Esophagus muscularis mucosa (tissue), 4 donors: Measurements from ENCODE around the gene SLC5A1. TPM values are rescaled to one million over a fixed set of nuclear protein-coding genes. Genes with fewer than 3 reads are reported as not detected.

Source experiments
- DNase-seq: peaks from one replicate; pipeline ENCODE4 v3.0.0-alpha.2; 2017; ENCODE audit errors: extremely low spot score
- H3K27ac ChIP-seq, 4 donors: fragments of 200-600 bp; sonication (generic); replicated peaks in 1 of 4; 1 replicate in 3 of 4; 2 replicates in 1 of 4; pipeline ENCODE4 v1.5.1; 2016 to 2019; ENCODE audit warnings: mild to moderate bottlenecking in 1 of 4
- H3K27me3 ChIP-seq, 4 donors: fragments of 200-600 bp; sonication (generic); one replicate each; pipeline versions ENCODE4 v1.5.1 to v1.6.0; 2016 to 2019
- H3K36me3 ChIP-seq, 4 donors: fragments of 200-600 bp; sonication (generic); one replicate each; pipeline ENCODE4 v1.5.1; 2016 to 2019
- H3K4me1 ChIP-seq, 4 donors: fragments of 200-600 bp; sonication (generic); one replicate each; pipeline ENCODE4 v1.5.1; 2016 to 2019
- H3K4me3 ChIP-seq, 4 donors: fragments of 200-600 bp; sonication (generic); 1 replicate in 2 of 4; 2 replicates in 2 of 4; pipeline ENCODE4 v1.5.1; 2016 to 2019; ENCODE audit warnings: mild to moderate bottlenecking in 4 of 4, moderate library complexity in 1 of 4
- H3K9me3 ChIP-seq, 4 donors: fragments of 200-600 bp; sonication (generic); 1 replicate in 3 of 4; 2 replicates in 1 of 4; pipeline ENCODE4 v1.5.1; 2016 to 2019
- EP300 ChIP-seq: sonication (generic); formaldehyde crosslinking; IDR thresholded peaks from one replicate; pipeline ENCODE4 v1.6.1; 2017; ENCODE audit warnings: antibody characterized with exemption
- POLR2A ChIP-seq: fragments of 450-650 bp; IDR thresholded peaks from one replicate; pipeline ENCODE4 v1.6.1; 2017; ENCODE audit warnings: antibody characterized with exemption, moderate library complexity, mild to moderate bottlenecking, low read depth
- POLR2AphosphoS5 ChIP-seq, 2 donors: sonication (generic); formaldehyde crosslinking; IDR thresholded peaks; one replicate each; pipeline ENCODE4 v1.6.1; 2017; ENCODE audit warnings: antibody characterized with exemption in 2 of 2
- WGBS: methylation state at CpG from one replicate; pipeline ENCODE4 v1.1.5; 2018; 5-methylcytosine and 5-hydroxymethylcytosine counted together
- intact Hi-C: fragments of 100-400 bp; cut with DNase I; formaldehyde crosslinking; loops from one replicate; pipeline ENCODE4 v1.15.1; 2023
- total RNA-seq, 4 donors: library from RNA; depleted of rRNA; stranded (reverse); fragments of >200 nt; gene quantifications; one replicate each; pipeline versions ENCODE4 v1.1.0 to v1.2.1, GENCODE V29; 2016
- TF ChIP-seq, protein P1 (sequence below), 3 experiments: fragments of 200-600 bp in 2 of 3; fragments of 450-650 bp in 1 of 3; sonication (generic) in 2 of 3; IDR thresholded peaks; one replicate each; pipeline ENCODE4 v1.5.1; 2017 to 2019; ENCODE audit warnings: antibody characterized with exemption in 3 of 3, mild to moderate bottlenecking in 2 of 3, moderate library complexity in 1 of 3

SLC5A1 gene
- total RNA-seq, 4 donors from 2014 or later = 0.11 TPM; not detected in 3

DNA sequence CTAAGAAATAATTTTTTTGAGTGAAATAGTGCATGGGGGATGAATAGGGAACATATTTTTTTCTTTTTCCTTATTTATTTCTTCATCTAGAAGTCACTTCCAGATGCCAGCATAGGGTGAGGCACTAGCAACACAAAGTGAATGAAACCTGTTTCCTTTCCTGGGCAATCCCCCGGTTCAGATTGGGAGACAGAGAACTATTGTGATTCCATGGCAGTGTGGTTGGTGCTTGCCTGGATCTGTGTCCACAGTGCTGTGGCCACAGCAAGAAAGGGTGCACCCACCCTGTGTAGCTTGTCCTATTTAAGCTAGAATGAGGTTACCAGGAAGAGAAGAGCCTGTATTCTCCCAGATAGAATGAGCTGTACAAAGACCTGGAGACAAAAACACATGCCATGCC is 57.6 kb downstream of the SLC5A1 start:
- intact Hi-C loops = no loop called here
- H3K4me1 ChIP-seq = peaks cover 0 to 8% (median 0%) of the 10 kb centered on the region in 4 donors
- DNase-seq = peak; percentile 55
- 67% methylated on average over 1 of the region's 1 CpG for WGBS
- no peak overlapping the region for H3K4me3 ChIP-seq
- H3K36me3 ChIP-seq = peaks cover 0 to 61% (median 0%) of the 10 kb centered on the region in 4 donors
- H3K27ac ChIP-seq = no peak overlapping the region
- TF ChIP-seq EP300 (no peak), POLR2AphosphoS5 (IDR thresholded peaks at IDR 0.05) (no peak), POLR2A (no peak)
- TF ChIP-seq, protein P1, sequence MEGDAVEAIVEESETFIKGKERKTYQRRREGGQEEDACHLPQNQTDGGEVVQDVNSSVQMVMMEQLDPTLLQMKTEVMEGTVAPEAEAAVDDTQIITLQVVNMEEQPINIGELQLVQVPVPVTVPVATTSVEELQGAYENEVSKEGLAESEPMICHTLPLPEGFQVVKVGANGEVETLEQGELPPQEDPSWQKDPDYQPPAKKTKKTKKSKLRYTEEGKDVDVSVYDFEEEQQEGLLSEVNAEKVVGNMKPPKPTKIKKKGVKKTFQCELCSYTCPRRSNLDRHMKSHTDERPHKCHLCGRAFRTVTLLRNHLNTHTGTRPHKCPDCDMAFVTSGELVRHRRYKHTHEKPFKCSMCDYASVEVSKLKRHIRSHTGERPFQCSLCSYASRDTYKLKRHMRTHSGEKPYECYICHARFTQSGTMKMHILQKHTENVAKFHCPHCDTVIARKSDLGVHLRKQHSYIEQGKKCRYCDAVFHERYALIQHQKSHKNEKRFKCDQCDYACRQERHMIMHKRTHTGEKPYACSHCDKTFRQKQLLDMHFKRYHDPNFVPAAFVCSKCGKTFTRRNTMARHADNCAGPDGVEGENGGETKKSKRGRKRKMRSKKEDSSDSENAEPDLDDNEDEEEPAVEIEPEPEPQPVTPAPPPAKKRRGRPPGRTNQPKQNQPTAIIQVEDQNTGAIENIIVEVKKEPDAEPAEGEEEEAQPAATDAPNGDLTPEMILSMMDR (IDR thresholded peaks at IDR 0.05) = no peak
- H3K9me3 ChIP-seq = no peaks in the 10 kb centered on the region
- H3K27me3 ChIP-seq = peaks cover 0 to 11% (median 0%) of the 10 kb centered on the region in 4 donors

DNA sequence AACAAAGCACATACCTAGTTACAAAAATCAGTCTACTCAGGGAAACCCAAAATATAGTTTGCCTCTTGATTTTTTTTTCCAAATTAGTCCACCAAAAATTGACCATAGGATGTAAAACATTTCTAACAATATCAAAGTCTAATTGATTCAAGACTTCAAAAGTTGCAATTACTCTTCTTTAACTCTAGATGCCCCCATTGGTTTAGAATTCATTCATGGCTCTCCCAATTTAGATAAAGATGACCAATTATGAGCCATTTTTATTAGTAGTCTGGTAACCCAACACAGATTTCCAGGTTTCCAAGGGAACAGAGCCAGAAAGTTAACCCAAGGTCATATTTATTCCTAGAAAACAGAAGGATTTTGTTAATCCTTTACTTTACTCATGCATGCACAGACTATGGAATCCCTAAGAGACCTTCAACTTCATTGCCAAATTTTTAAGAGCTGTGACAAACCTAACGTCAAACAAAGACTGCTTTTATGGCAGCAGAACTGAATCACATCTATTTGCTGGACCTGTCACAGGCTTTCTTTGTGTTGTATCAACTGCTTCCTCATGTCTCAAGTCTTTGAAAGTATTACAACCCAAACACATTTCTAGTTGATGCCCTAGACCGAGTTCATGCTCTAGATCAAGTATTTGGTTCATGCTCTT is 60.7 kb downstream of the SLC5A1 start:
- TF ChIP-seq POLR2AphosphoS5 (IDR thresholded peaks at IDR 0.05) = no peak
- TF ChIP-seq, protein P1 (IDR thresholded peaks at IDR 0.05) = peak in 2 of 3 experiments; percentile 15 to 19
- H3K27me3 ChIP-seq = peaks cover 0 to 27% (median 0%) of the 10 kb centered on the region in 4 donors
- H3K4me3 ChIP-seq = no peak overlapping the region
- 32% methylated on average over 2 of the region's 2 CpGs for WGBS
- H3K36me3 ChIP-seq = peaks cover 0 to 76% (median 0%) of the 10 kb centered on the region in 4 donors
- H3K9me3 ChIP-seq = no peaks in the 10 kb centered on the region
- peak; percentile 2 for DNase-seq
- no peaks in the 10 kb centered on the region for H3K4me1 ChIP-seq
- H3K27ac ChIP-seq = no peak overlapping the region
- intact Hi-C loops = no loop called here

DNA sequence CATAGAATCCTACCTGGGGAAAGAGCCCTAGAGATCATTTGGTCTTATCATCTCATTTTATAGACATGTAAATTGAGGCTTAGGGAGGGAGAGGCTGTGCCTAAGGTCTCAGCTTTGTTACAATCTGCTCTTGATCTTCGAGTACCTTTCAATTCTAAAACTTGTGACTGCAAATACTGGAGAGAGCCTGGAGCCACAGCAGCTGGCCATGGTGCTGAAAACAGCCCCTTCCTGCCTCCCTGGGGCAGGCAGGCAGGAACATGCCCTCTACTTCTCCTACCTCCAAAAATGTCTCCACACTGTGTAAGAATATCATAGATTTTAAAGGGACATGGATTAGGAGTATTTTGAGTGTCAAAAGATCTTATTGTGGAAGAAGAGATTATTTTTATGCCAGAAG is 63.9 kb downstream of the SLC5A1 start:
- H3K36me3 ChIP-seq = peaks cover 0 to 93% (median 0%) of the 10 kb centered on the region in 4 donors
- H3K4me3 ChIP-seq = no peak overlapping the region
- intact Hi-C loops = no loop called here
- TF ChIP-seq EP300 = no peak
- no peak for TF ChIP-seq POLR2AphosphoS5 (IDR thresholded peaks at IDR 0.05)
- no peak for TF ChIP-seq POLR2A
- TF ChIP-seq, protein P1 (IDR thresholded peaks at IDR 0.05) = no peak
- H3K27ac ChIP-seq = no peak overlapping the region
- no peaks in the 10 kb centered on the region for H3K9me3 ChIP-seq
- H3K4me1 ChIP-seq = no peaks in the 10 kb centered on the region
- 10% methylated on average over 1 of the region's 1 CpG for WGBS
- peak; percentile 37 for DNase-seq
- peaks cover 0 to 34% (median 0%) of the 10 kb centered on the region in 4 donors for H3K27me3 ChIP-seq

DNA sequence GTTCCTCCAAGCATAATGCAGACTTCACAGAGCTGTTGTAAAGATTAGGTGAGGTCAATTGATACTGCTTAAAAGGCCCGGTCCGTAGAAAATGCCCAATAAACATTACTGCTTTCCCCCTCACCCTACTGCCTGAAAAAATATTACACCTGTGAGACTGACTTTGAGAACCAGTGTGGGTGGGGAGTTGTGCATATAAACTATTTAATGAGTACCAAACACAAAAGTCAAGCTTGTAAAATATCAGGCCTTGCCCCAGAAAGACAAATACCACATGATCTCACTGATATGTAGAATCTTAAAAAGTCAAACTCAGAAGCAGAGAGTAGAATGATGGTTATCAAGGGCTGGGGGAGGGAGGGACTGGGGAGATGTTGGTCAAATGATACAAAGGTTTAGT is 69.3 kb downstream of the SLC5A1 start:
- Histone ChIP-seq H3K27me3 (peaks cover 0 to 16% (median 0%) of the 10 kb centered on the region in 4 donors), H3K4me1 (no peaks in the 10 kb centered on the region), H3K4me3 (no peak overlapping the region), H3K9me3 (no peaks in the 10 kb centered on the region), H3K27ac (no peak overlapping the region), H3K36me3 (peaks cover 0 to 55% (median 0%) of the 10 kb centered on the region in 4 donors)
- intact Hi-C loops = no loop called here
- TF ChIP-seq EP300 (no peak), POLR2AphosphoS5 (IDR thresholded peaks at IDR 0.05) (no peak), POLR2A (no peak)
- TF ChIP-seq, protein P1 (IDR thresholded peaks at IDR 0.05) = no peak
- 70% methylated on average over 2 of the region's 2 CpGs for WGBS
- DNase-seq = peak; percentile 60
